ENCODE measurements around the gene TASOR.
A peak's percentile ranks its signal among the peaks of the same experiment; 100 is the strongest.

DNA sequence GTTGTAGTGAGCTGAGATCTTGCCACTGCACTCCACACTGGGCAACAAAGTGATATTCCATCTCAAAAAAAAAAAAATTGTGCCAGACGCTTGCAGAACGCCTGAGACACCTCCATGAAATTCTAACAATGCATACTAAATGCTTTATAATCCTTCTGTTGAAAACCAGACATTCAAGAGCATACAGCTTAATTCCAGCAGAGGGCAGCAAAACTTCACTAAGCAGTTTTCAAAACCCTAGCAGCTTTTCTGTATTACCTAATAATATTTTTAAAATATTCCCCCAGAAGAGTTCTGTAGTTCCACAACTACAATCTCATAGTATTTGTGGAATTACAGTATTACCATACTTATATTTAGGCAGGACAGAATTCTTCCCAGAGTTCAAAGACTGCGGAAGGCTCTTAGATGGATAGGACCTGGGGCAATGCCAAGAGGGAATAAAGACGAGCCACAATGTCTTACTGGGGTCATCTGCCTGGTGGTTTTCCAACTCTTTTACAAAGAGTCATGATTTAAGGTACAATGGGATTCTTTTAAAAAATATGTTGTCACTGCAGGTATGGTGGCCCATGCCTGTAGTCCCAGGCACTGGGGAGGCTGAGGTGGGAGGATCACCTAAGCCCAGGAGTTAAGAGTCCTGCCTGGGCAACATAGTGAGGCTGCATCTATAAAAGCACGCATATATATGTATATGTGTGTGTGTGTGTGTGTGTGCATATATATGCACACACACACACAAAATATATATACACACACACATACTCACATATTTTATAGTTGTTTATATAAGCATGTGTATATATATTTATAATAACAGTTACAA lies 19.6 kb upstream of the TASOR start:
- no peak for TF ChIP-seq EZH2 (IDR thresholded peaks at IDR 0.05; ENCODE audit: borderline replicate concordance, insufficient read depth, low read length, poor library complexity, severe bottlenecking)
- TF ChIP-seq, protein P1, sequence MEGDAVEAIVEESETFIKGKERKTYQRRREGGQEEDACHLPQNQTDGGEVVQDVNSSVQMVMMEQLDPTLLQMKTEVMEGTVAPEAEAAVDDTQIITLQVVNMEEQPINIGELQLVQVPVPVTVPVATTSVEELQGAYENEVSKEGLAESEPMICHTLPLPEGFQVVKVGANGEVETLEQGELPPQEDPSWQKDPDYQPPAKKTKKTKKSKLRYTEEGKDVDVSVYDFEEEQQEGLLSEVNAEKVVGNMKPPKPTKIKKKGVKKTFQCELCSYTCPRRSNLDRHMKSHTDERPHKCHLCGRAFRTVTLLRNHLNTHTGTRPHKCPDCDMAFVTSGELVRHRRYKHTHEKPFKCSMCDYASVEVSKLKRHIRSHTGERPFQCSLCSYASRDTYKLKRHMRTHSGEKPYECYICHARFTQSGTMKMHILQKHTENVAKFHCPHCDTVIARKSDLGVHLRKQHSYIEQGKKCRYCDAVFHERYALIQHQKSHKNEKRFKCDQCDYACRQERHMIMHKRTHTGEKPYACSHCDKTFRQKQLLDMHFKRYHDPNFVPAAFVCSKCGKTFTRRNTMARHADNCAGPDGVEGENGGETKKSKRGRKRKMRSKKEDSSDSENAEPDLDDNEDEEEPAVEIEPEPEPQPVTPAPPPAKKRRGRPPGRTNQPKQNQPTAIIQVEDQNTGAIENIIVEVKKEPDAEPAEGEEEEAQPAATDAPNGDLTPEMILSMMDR (IDR thresholded peaks at IDR 0.05; ENCODE audit: poor library complexity, severe bottlenecking): peak; percentile 93
- no peak for TF ChIP-seq MXI1 (conservative IDR thresholded peaks at IDR 0.05; ENCODE audit: poor library complexity, severe bottlenecking)
- TF ChIP-seq SMC3 (conservative IDR thresholded peaks at IDR 0.05; ENCODE audit: poor library complexity): peak; percentile 98
- TF ChIP-seq TAF1 (IDR thresholded peaks at IDR 0.05; ENCODE audit: low read depth): no peak
- TF ChIP-seq POLR2AphosphoS5 (IDR thresholded peaks at IDR 0.05): no peak
- no peak for TF ChIP-seq EP300 (conservative IDR thresholded peaks at IDR 0.05; ENCODE audit: poor library complexity, severe bottlenecking)
